Ovary (tissue), 3 donors: ENCODE results near the gene FBN3.
"Not testable (repeated sequence)": the region's sequence is repeated elsewhere in the genome, so short reads cannot be mapped to it uniquely, and the experiment has no call there.

Experiments
- EP300 ChIP-seq: sonication (generic); formaldehyde crosslinking; IDR thresholded peaks from one replicate; pipeline ENCODE4 v1.6.1; 2017; ENCODE audit warnings: antibody characterized with exemption
- POLR2A ChIP-seq: fragments of 450-650 bp; IDR thresholded peaks from one replicate; pipeline ENCODE4 v1.6.1; 2017; ENCODE audit warnings: antibody characterized with exemption, mild to moderate bottlenecking, moderate library complexity
- TF ChIP-seq, protein P1 (sequence below), 3 donors: fragments of 450-650 bp in 2 of 3; fragments of 200-600 bp in 1 of 3; IDR thresholded peaks; one replicate each; pipeline versions ENCODE4 v1.5.1 to v1.8.0; 2016 to 2022; ENCODE audit warnings: antibody characterized with exemption in 3 of 3, mild to moderate bottlenecking in 1 of 3
- donor health status: DM: no; HTN: no; CAD: no.

DNA sequence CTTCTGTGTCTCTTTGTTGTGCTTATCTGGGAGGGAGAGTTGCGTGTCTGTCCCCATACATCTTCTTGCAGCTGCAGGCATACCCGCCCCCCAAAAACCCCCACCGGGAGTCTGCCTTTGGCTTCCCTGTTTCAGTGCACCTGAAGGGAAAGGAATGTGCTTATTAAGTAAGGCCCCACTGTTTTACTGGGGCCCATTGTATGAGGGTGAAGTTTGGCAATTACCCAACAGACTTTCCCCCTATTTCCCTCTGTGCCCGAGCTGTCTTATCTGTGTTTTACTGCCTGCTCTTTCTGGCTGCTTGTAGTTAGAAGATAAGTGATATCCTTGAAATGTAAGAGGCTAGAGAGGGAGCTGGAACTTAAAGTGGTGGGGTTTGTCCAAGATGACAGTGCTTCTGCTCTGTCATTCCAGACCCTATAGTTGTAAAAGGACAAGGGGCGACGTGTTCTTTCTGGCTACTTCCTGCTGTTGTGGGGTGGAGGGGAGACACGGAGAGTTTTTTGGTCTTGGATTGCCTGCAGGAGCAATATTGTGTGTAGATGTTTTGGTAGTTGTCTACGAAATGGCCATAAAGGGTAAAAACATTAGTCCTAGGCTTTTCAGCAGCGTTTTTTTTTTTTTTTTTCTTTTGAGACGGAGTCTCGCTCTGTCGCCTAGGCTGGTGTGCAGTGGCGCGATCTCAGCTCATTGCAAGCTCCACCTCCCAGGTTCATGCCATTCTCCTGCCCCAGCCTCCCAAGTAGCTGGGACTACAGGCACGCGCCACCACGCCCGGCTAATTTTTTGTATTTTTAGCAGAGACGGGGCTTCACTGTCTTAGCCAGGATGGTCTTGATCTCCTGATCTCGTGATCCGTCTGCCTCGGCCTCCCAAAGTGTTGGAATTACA is 115.9 kb downstream of the FBN3 start:
- TF ChIP-seq, protein P1, sequence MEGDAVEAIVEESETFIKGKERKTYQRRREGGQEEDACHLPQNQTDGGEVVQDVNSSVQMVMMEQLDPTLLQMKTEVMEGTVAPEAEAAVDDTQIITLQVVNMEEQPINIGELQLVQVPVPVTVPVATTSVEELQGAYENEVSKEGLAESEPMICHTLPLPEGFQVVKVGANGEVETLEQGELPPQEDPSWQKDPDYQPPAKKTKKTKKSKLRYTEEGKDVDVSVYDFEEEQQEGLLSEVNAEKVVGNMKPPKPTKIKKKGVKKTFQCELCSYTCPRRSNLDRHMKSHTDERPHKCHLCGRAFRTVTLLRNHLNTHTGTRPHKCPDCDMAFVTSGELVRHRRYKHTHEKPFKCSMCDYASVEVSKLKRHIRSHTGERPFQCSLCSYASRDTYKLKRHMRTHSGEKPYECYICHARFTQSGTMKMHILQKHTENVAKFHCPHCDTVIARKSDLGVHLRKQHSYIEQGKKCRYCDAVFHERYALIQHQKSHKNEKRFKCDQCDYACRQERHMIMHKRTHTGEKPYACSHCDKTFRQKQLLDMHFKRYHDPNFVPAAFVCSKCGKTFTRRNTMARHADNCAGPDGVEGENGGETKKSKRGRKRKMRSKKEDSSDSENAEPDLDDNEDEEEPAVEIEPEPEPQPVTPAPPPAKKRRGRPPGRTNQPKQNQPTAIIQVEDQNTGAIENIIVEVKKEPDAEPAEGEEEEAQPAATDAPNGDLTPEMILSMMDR (IDR thresholded peaks at IDR 0.05): not testable (repeated sequence)
- not testable (repeated sequence) for TF ChIP-seq POLR2A, EP300
